A549 (cell line): ENCODE measurements around the gene PLEKHG4B. TPM values are rescaled to one million over a fixed set of nuclear protein-coding genes. Genes with fewer than 3 reads are reported as not detected.

Experiments used
- ATAC-seq, 2 experiments: fragments of 200-7000 bp in 1 of 2; fragments of >200 bp in 1 of 2; cut with Nextera tagmentation in 1 of 2; cut with Tn5 transposase in 1 of 2; 3 replicates each; pipeline versions ENCODE4 v1.8.0 to v1.9.1; 2018 to 2020; ENCODE audit warnings: mild to moderate bottlenecking in 1 of 2, moderate library complexity in 1 of 2
- CTCF ChIA-PET: fragments of 300-600 bp; sonication (Branson Sonifier 250); formaldehyde crosslinking; extraction: SDS; loops from one replicate; lab custom pipeline; 2021; ENCODE audit warnings: antibody characterized with exemption, inconsistent platforms; lab: Yijun Ruan, JAX
- POLR2A ChIA-PET: fragments of 350-600 bp; formaldehyde crosslinking; extraction: SDS; loops from one replicate; lab custom pipeline; 2021; ENCODE audit warnings: antibody characterized with exemption, inconsistent platforms; lab: Yijun Ruan, JAX
- DNase-seq, 2 experiments: peaks; one replicate each; pipeline versions ENCODE4 v3.0.0 to v3.0.0-alpha.2; 2011 to 2016; ENCODE audit warnings: low read depth in 1 of 2, low spot score in 1 of 2
- FAIRE-seq: peaks from 2 replicates; lab custom pipeline; 2011; peaks lifted over from hg19 to GRCh38; lab: Jason Lieb, UNC
- H3K27ac ChIP-seq, 2 experiments: fragments of >200 bp; sonication (Bioruptor Twin); formaldehyde crosslinking; 3 replicates each; pipeline ENCODE4 v1.5.1; 2016 to 2017
- H3K4me1 ChIP-seq: fragments of >200 bp; sonication (Bioruptor Twin); formaldehyde crosslinking; 3 replicates; pipeline ENCODE4 v1.6.1; 2016
- H3K4me2 ChIP-seq: fragments of >200 bp; sonication (Bioruptor Twin); formaldehyde crosslinking; 3 replicates; pipeline ENCODE4 v1.6.1; 2016
- H3K4me3 ChIP-seq: fragments of >200 bp; sonication (Bioruptor Twin); formaldehyde crosslinking; 3 replicates; pipeline ENCODE4 v1.5.1; 2016
- H3K9me3 ChIP-seq: fragments of >200 bp; sonication (Bioruptor Twin); formaldehyde crosslinking; 3 replicates; pipeline ENCODE4 v1.6.1; 2016
- CBX2 ChIP-seq: fragments of 200-600 bp; sonication (generic); IDR thresholded peaks from 2 replicates; pipeline ENCODE4 v1.6.1; 2016; ENCODE audit warnings: low read depth, mild to moderate bottlenecking, borderline replicate concordance
- CBX8 ChIP-seq: fragments of 200-600 bp; sonication (generic); IDR thresholded peaks from 2 replicates; pipeline ENCODE4 v1.6.1; 2016
- CHD2 ChIP-seq: fragments of 150-350 bp; IDR thresholded peaks from 2 replicates; pipeline ENCODE4 v1.6.1; 2014; ENCODE audit warnings: low read length; ENCODE audit not compliant: partially characterized antibody
- CHD4 ChIP-seq: fragments of 200-600 bp; sonication (generic); IDR thresholded peaks from 2 replicates; pipeline ENCODE4 v1.6.1; 2016; ENCODE audit warnings: antibody characterized with exemption, mild to moderate bottlenecking, borderline replicate concordance
- E2F6 ChIP-seq: IDR thresholded peaks from 2 replicates; pipeline ENCODE4 v1.6.1; 2012; ENCODE audit warnings: low read depth, borderline replicate concordance
- EHF ChIP-seq: fragments of 250-450 bp; sonication (Bioruptor Pico); IDR thresholded peaks from 2 replicates; pipeline ENCODE4 v1.5.0; 2020; ENCODE audit warnings: mild to moderate bottlenecking
- EP300 ChIP-seq, 2 experiments: fragments of >200 bp; sonication (Bioruptor Twin); formaldehyde crosslinking; IDR thresholded peaks; 2 replicates in 1 of 2; 3 replicates in 1 of 2; pipeline ENCODE4 v1.6.1; 2016 to 2017
- ESRRA ChIP-seq: fragments of 150-350 bp; IDR thresholded peaks from 2 replicates; pipeline ENCODE4 v1.6.1; 2014; ENCODE audit warnings: mild to moderate bottlenecking, low read length, borderline replicate concordance
- FOXS1 ChIP-seq: fragments of 250-450 bp; sonication (Bioruptor Pico); IDR thresholded peaks from 2 replicates; pipeline ENCODE4 v1.5.0; 2020; ENCODE audit warnings: mild to moderate bottlenecking, moderate library complexity
- HDAC2 ChIP-seq: fragments of 200-600 bp; sonication (generic); IDR thresholded peaks from 2 replicates; pipeline ENCODE4 v1.6.1; 2016
- HOXB5 ChIP-seq: fragments of 250-450 bp; sonication (Bioruptor Pico); IDR thresholded peaks from 2 replicates; pipeline ENCODE4 v1.5.0; 2020; ENCODE audit warnings: mild to moderate bottlenecking, moderate library complexity
- JUN ChIP-seq, 2 experiments: fragments of >200 bp; sonication (Bioruptor Twin); formaldehyde crosslinking; IDR thresholded peaks; 2 replicates in 1 of 2; 3 replicates in 1 of 2; pipeline ENCODE4 v1.6.1; 2016 to 2017
- MAFK ChIP-seq: fragments of 450-650 bp; IDR thresholded peaks from 2 replicates; pipeline ENCODE4 v1.6.1; 2014; ENCODE audit not compliant: partially characterized antibody
- MAZ ChIP-seq: fragments of 150-350 bp; IDR thresholded peaks from 2 replicates; pipeline ENCODE4 v1.6.1; 2014; ENCODE audit warnings: antibody characterized with exemption, low read depth, low read length, borderline replicate concordance
- NFE2L2 ChIP-seq: fragments of 150-350 bp; conservative IDR thresholded peaks from 2 replicates; pipeline ENCODE4 v1.6.1; 2014; ENCODE audit warnings: low read length
- RCOR1 ChIP-seq: fragments of 150-350 bp; IDR thresholded peaks from 2 replicates; pipeline ENCODE4 v1.6.1; 2014; ENCODE audit warnings: antibody characterized with exemption, low read length, low read depth
- RFX5 ChIP-seq: fragments of 450-650 bp; IDR thresholded peaks from 2 replicates; pipeline ENCODE4 v1.7.1; 2014; ENCODE audit warnings: antibody characterized with exemption, mild to moderate bottlenecking, moderate library complexity
- ZFP36 ChIP-seq: fragments of 450-650 bp; IDR thresholded peaks from 2 replicates; pipeline ENCODE4 v1.6.1; 2014; ENCODE audit warnings: borderline replicate concordance; ENCODE audit not compliant: partially characterized antibody
- WGBS: methylation state at CpG from one replicate; pipeline ENCODE4 v1.1.6; 2017; ENCODE audit errors: missing lambda C conversion rate; 5-methylcytosine and 5-hydroxymethylcytosine counted together
- polyA plus RNA-seq, 4 experiments: library from polyadenylated mRNA; depleted of rRNA in 3 of 4; stranded (reverse); fragments of >200 nt; fragmentation: RNase III in 1 of 4; extraction: RNeasy Plus Mini Kit Qiagen cat#74134 plus additional on column Dnase treatment in 1 of 4; gene quantifications; 2 replicates in 3 of 4; 3 replicates in 1 of 4; pipeline ENCODE4 v1.2.3, GENCODE V29; 2011 to 2017
- TF ChIP-seq, protein P1 (sequence below): fragments of 250-450 bp; sonication (Bioruptor Pico); IDR thresholded peaks from 2 replicates; pipeline ENCODE4 v1.5.0; 2021; ENCODE audit warnings: mild to moderate bottlenecking, moderate library complexity, borderline replicate concordance

The PLEKHG4B gene
- polyA plus RNA-seq, 2 of the 4 experiments (the other 2 are of a cell fraction), result 0.57 to 0.59 TPM

GRCh38 chr5:197892-198489, 106.0 kb downstream of the PLEKHG4B start:
- Histone ChIP-seq H3K9me3 (no peaks in the 10 kb centered on the region), H3K4me1 (no peaks in the 10 kb centered on the region), H3K27ac (no peak overlapping the region), H3K4me3 (no peak overlapping the region), H3K4me2 (no peak overlapping the region)
- WGBS, result 88% methylated on average over 9 of the region's 12 CpGs
- no peak for FAIRE-seq
- no peak for DNase-seq
- ChIA-PET POLR2A (no interaction called here), CTCF (interaction anchor here (0.6 to 1.1 kb wide), 2 partner anchors 12 to 29 kb away, joined by 3 to 4 read pairs; no protein-coding TSS in a partner anchor)
- ATAC-seq, result peak in 1 of 2 experiments; percentile 40; a peak in 1 of 6 replicates
- TF ChIP-seq CHD2, result no peak
- no peak for TF ChIP-seq ZFP36

- POLR2A ChIA-PET, result no interaction called here
- Histone ChIP-seq H3K4me1 (no peaks in the 10 kb centered on the region), H3K4me3 (no peak overlapping the region), H3K27ac (no peak overlapping the region), H3K9me3 (no peaks in the 10 kb centered on the region), H3K4me2 (no peak overlapping the region)
- CTCF ChIA-PET, result interaction anchor here (0.6 to 1.1 kb wide), 2 partner anchors 11 to 28 kb away, joined by 3 to 4 read pairs; no protein-coding TSS in a partner anchor
- ATAC-seq, result no peak
- FAIRE-seq, result no peak
- TF ChIP-seq HDAC2, result no peak
- TF ChIP-seq CBX2, result no peak
- TF ChIP-seq MAZ, result no peak
- TF ChIP-seq RFX5, result no peak
- no peak for TF ChIP-seq E2F6
- TF ChIP-seq NFE2L2, result no peak
- no peak for TF ChIP-seq JUN (IDR thresholded peaks at IDR 0.05)
- no peak for TF ChIP-seq CBX8
- no peak for TF ChIP-seq MAFK
- TF ChIP-seq ESRRA, result no peak
- no peak for TF ChIP-seq HOXB5 (CRISPR knock-in tag)
- TF ChIP-seq EP300 (IDR thresholded peaks at IDR 0.05), result no peak
- no peak for TF ChIP-seq FOXS1 (CRISPR knock-in tag)
- TF ChIP-seq CHD4, result no peak
- no peak for DNase-seq
- WGBS, result 95% methylated on average over 18 of the region's 21 CpGs
These were observed 106.7 kb downstream of the PLEKHG4B start for GRCh38 chr5:198516-199196.

DNA sequence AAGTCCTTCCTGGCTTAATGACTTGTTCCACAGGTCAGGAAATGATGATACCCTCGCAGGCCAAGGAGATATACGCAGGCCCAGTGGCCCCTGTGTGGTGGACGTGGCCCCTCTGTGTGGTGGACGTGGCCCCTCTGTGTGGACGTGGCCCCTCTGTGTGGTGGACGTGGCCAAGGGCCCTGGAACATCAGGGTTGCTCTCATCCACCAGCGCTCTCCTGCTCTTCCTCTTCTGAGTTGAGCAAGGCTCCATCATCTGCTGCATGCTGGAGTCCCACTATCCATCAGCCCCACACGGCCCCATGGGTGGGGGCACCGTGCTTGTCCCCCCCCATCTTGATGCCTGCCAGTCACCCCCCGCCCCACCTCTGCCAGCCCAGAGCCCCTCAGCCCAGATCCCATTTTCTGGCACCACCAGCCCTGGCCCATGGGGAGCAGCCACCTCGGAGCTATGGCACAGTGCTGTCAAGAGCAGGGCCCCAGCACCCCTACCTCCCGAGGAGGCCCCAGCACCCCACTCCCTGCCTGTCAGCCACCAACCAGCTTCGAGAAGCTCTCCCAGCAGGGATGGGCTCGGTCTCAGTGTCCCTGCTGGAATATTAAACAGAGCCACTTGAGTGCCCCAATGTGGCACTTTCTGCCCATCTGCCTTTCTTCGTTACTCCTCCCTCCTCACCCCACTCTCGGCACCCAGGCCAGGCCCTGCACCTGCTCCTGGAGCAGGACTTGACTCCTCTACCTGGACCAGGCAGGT, 107.4 kb downstream of the PLEKHG4B start:
- H3K4me3 ChIP-seq, result no peak overlapping the region
- no peaks in the 10 kb centered on the region for H3K4me1 ChIP-seq
- ATAC-seq, result no peak
- no peak for DNase-seq
- ChIA-PET POLR2A (interaction anchor here (0.7 kb wide), 1 partner anchor 95 kb away, joined by 3 read pairs; no protein-coding TSS in a partner anchor), CTCF (interaction anchor here (1.4 kb wide), 2 partner anchors 9 to 11 kb away, joined by 4 to 5 read pairs; no protein-coding TSS in a partner anchor)
- 93% methylated on average over 11 of the region's 16 CpGs for WGBS
- H3K27ac ChIP-seq, result no peak overlapping the region
- H3K9me3 ChIP-seq, result no peaks in the 10 kb centered on the region
- H3K4me2 ChIP-seq, result no peak overlapping the region
- TF ChIP-seq RCOR1 (no peak), HOXB5 (CRISPR knock-in tag) (no peak), JUN (IDR thresholded peaks at IDR 0.05) (no peak), EHF (no peak), FOXS1 (CRISPR knock-in tag) (no peak)
- TF ChIP-seq, protein P1, sequence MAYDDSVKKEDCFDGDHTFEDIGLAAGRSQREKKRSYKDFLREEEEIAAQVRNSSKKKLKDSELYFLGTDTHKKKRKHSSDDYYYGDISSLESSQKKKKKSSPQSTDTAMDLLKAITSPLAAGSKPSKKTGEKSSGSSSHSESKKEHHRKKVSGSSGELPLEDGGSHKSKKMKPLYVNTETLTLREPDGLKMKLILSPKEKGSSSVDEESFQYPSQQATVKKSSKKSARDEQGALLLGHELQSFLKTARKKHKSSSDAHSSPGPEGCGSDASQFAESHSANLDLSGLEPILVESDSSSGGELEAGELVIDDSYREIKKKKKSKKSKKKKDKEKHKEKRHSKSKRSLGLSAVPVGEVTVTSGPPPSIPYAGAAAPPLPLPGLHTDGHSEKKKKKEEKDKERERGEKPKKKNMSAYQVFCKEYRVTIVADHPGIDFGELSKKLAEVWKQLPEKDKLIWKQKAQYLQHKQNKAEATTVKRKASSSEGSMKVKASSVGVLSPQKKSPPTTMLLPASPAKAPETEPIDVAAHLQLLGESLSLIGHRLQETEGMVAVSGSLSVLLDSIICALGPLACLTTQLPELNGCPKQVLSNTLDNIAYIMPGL, result no peak
- no peak for FAIRE-seq
